ENCODE results near the gene EIF2B2. TPM values are rescaled to one million over a fixed set of nuclear protein-coding genes. Genes with fewer than 3 reads are reported as not detected.
A peak's percentile ranks its signal among the peaks of the same experiment; 100 is the strongest.

EIF2B2 gene
- total and polyA plus RNA-seq, 9 of the 15 experiments (the other 6 are each of a cell fraction or from before 2014, with no cell fraction given): 10.6 to 94.1 (median 38.9) TPM

DNA sequence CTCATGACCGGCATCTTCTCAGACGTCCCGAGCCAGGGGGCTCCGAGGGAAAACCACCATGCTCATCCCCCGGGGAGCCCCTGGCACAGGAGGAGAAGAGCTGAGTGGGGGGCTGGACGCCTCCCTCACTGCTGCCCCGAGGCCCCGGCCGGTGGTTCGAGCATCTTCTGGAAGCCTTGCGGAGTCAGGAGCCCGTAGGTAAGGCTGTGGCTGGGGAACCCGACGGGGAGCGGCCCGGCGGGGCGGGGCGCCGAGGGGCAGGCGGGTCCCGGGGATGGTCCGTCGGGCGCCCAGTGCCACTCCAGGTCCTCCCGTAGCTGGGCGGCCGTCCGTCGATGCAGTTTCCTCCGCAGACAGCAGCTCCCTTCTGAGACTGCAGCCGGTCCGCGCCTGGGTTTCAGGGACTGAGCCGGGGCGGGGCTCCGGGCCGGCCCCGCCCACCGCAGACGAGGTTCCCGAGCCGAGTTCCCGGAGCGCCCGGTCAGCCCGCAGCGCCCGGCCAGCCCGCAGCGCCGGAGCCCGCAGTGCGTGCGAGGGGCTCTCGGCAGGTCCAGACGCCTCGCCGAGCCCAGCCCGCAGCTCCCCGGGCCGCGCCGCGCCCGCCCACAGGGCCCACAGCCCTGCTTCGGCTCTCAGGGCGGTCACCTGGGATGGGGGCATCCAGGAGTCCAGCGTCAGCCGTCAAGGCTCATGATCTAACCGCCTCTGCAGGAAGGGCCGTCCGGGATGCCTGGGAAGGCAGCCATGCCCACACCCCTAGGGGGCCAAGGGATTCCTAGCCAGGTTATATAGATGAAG is 47.3 kb upstream of the EIF2B2 start, which contains the start of gene PGF (continued):
- TF ChIP-seq, protein P1, sequence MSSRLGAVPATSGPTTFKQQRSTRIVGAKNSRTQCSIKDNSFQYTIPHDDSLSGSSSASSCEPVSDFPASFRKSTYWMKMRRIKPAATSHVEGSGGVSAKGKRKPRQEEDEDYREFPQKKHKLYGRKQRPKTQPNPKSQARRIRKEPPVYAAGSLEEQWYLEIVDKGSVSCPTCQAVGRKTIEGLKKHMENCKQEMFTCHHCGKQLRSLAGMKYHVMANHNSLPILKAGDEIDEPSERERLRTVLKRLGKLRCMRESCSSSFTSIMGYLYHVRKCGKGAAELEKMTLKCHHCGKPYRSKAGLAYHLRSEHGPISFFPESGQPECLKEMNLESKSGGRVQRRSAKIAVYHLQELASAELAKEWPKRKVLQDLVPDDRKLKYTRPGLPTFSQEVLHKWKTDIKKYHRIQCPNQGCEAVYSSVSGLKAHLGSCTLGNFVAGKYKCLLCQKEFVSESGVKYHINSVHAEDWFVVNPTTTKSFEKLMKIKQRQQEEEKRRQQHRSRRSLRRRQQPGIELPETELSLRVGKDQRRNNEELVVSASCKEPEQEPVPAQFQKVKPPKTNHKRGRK (tag; IDR thresholded peaks at IDR 0.05): no peak
- peak; percentile 28 for TF ChIP-seq CCNT2 (IDR thresholded peaks at IDR 0.05; ENCODE audit: borderline replicate concordance, extremely low read depth, insufficient read length, low read depth, low read length)
- TF ChIP-seq CXXC5 (CRISPR knock-in tag; IDR thresholded peaks at IDR 0.05): no peak
- TF ChIP-seq SMAD2 (IDR thresholded peaks at IDR 0.05; ENCODE audit: low read depth, low read length): no peak
- TF ChIP-seq MTF1 (CRISPR knock-in tag; IDR thresholded peaks at IDR 0.05; ENCODE audit: borderline replicate concordance): no peak
- no peak for TF ChIP-seq NBN (IDR thresholded peaks at IDR 0.05; ENCODE audit: low read depth)
- TF ChIP-seq, protein P2, sequence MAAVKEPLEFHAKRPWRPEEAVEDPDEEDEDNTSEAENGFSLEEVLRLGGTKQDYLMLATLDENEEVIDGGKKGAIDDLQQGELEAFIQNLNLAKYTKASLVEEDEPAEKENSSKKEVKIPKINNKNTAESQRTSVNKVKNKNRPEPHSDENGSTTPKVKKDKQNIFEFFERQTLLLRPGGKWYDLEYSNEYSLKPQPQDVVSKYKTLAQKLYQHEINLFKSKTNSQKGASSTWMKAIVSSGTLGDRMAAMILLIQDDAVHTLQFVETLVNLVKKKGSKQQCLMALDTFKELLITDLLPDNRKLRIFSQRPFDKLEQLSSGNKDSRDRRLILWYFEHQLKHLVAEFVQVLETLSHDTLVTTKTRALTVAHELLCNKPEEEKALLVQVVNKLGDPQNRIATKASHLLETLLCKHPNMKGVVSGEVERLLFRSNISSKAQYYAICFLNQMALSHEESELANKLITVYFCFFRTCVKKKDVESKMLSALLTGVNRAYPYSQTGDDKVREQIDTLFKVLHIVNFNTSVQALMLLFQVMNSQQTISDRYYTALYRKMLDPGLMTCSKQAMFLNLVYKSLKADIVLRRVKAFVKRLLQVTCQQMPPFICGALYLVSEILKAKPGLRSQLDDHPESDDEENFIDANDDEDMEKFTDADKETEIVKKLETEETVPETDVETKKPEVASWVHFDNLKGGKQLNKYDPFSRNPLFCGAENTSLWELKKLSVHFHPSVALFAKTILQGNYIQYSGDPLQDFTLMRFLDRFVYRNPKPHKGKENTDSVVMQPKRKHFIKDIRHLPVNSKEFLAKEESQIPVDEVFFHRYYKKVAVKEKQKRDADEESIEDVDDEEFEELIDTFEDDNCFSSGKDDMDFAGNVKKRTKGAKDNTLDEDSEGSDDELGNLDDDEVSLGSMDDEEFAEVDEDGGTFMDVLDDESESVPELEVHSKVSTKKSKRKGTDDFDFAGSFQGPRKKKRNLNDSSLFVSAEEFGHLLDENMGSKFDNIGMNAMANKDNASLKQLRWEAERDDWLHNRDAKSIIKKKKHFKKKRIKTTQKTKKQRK (IDR thresholded peaks at IDR 0.05; ENCODE audit: borderline replicate concordance, low read depth, low read length): no peak
- TF ChIP-seq, protein P3, sequence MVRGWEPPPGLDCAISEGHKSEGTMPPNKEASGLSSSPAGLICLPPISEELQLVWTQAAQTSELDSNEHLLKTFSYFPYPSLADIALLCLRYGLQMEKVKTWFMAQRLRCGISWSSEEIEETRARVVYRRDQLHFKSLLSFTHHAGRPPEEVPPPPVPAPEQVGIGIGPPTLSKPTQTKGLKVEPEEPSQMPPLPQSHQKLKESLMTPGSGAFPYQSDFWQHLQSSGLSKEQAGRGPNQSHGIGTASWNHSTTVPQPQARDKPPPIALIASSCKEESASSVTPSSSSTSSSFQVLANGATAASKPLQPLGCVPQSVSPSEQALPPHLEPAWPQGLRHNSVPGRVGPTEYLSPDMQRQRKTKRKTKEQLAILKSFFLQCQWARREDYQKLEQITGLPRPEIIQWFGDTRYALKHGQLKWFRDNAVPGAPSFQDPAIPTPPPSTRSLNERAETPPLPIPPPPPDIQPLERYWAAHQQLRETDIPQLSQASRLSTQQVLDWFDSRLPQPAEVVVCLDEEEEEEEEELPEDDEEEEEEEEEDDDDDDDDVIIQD (CRISPR knock-in tag; IDR thresholded peaks at IDR 0.05): no peak
- no peak for TF ChIP-seq MTA1 (IDR thresholded peaks at IDR 0.05; ENCODE audit: borderline replicate concordance)
- no peak for TF ChIP-seq ZNF780A (CRISPR knock-in tag; IDR thresholded peaks at IDR 0.05)
- no peak for TF ChIP-seq ZNF133 (CRISPR knock-in tag; IDR thresholded peaks at IDR 0.05)
- no peak for TF ChIP-seq RFX5 (IDR thresholded peaks at IDR 0.05; ENCODE audit: low read depth, low read length)
- TF ChIP-seq ZSCAN29 (IDR thresholded peaks at IDR 0.05): no peak
- peak; percentile 49; the same call in 1 of the 2 replicates for TF ChIP-seq CHD2 (IDR thresholded peaks at IDR 0.05; ENCODE audit: low read depth, low read length)
- no peak for TF ChIP-seq GTF2F1 (IDR thresholded peaks at IDR 0.05; ENCODE audit: low read depth, low read length)
- peak; percentile 20; the same call in 1 of the 2 replicates for TF ChIP-seq PHF8 (IDR thresholded peaks at IDR 0.05; ENCODE audit: borderline replicate concordance, low read length)
- TF ChIP-seq, protein P4, sequence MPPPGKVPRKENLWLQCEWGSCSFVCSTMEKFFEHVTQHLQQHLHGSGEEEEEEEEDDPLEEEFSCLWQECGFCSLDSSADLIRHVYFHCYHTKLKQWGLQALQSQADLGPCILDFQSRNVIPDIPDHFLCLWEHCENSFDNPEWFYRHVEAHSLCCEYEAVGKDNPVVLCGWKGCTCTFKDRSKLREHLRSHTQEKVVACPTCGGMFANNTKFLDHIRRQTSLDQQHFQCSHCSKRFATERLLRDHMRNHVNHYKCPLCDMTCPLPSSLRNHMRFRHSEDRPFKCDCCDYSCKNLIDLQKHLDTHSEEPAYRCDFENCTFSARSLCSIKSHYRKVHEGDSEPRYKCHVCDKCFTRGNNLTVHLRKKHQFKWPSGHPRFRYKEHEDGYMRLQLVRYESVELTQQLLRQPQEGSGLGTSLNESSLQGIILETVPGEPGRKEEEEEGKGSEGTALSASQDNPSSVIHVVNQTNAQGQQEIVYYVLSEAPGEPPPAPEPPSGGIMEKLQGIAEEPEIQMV (tag; conservative IDR thresholded peaks at IDR 0.05; ENCODE audit: low read depth): no peak
- TF ChIP-seq SIX5 (IDR thresholded peaks at IDR 0.05; ENCODE audit: borderline replicate concordance in 1 of 2, insufficient read depth in 1 of 2, low read depth in 1 of 2, low read length in 2 of 2): no peak
